ENCODE results near the gene PACRG.

DNA sequence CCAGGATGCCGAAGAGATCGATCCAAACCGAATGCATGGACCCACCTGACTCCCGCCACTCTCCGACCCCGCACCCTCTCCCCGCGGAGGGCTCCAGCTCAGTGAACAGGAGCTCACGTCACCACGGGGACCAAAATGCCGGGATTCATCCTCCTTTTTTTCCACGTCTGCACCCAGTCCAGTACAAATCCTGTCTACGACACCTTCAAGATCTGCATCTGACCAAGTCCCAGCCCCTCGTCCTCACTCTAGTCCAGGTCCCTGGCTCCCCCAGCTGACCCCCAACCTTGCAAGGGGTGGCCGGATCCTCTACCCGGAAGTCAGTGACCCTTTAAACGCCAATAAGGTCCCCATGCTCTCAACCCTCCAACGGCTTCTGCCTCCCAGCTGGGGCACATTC lies 593.9 kb downstream of the PACRG start:
- TF ChIP-seq POLR2A (IDR thresholded peaks at IDR 0.05; ENCODE audit: low read length): no peak
- TF ChIP-seq GATA1 (IDR thresholded peaks at IDR 0.05; ENCODE audit: low read depth, low read length): no peak
